ENCODE measurements around the gene C6. TPM values are rescaled to one million over a fixed set of nuclear protein-coding genes. Genes with fewer than 3 reads are reported as not detected.

The C6 gene
- total and polyA plus RNA-seq, 9 of the 15 experiments (the other 6 are each of a cell fraction or from before 2014, with no cell fraction given): 0.09 TPM; not detected in 8

DNA sequence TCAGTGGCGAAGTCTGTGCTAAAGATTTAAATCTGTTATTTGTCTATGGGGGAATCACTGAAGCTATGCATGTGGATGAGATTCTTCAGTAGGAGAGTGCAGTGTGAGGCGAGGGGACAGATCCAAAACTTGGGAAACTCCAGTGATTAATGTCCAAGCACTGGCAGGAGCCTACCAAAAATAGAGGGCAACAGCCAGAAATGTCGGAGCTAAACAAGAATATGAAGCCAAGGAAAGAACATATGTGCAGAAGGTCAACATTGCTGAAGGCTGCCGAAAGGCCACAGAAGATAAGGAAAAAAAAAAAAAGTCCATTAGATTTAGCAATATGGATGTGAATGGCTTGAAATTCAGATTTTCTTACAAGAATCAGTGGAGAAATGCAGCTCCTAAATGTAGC lies 61.8 kb downstream of the C6 start:
- Histone ChIP-seq H3K9ac (ENCODE audit: insufficient read depth in 1 of 2, low read depth in 2 of 2, low read length in 2 of 2) (no peak overlapping the region), H3K79me2 (ENCODE audit: control insufficient read depth, insufficient read depth, low read length) (no peaks in the 10 kb centered on the region), H3K36me3 (ENCODE audit: control insufficient read depth, insufficient read depth, low read length) (no peaks in the 10 kb centered on the region), H3K4me1 (replicated peaks in 1 of 2; ENCODE audit: control insufficient read depth in 2 of 2, insufficient read depth in 2 of 2, low read length in 2 of 2) (no peaks in the 10 kb centered on the region), H3K4me3 (no peak overlapping the region), H3K27me3 (ENCODE audit: control insufficient read depth in 2 of 2, insufficient read depth in 2 of 2, low read length in 2 of 2) (no peaks in the 10 kb centered on the region), H3K27ac (ENCODE audit: extremely low read depth, low read depth, low read length) (no peak overlapping the region), H3K9me1 (ENCODE audit: control insufficient read depth, insufficient read depth, low read length) (no peaks in the 10 kb centered on the region), H4K20me1 (replicated peaks; ENCODE audit: control insufficient read depth, insufficient read depth, low read length) (no peaks in the 10 kb centered on the region), H3K9me3 (replicated peaks; ENCODE audit: control insufficient read depth, insufficient read depth, low read depth, low read length) (no peaks in the 10 kb centered on the region), H2AFZ (ENCODE audit: low read depth, low read length) (no peak overlapping the region), H3K4me2 (ENCODE audit: insufficient read depth, low read length) (no peak overlapping the region)
- in situ Hi-C loops (cut with MboI): no loop called here
- BruUV-seq (replicated peaks): no TSS peak
- FAIRE-seq: no peak
- ChIA-PET CTCF (ENCODE audit: low intra/inter-chr PET ratio) (no interaction called here), POLR2A (no interaction called here)
- no peak for TF ChIP-seq NFRKB (IDR thresholded peaks at IDR 0.05; ENCODE audit: low read depth)
- no peak for TF ChIP-seq HNRNPL (IDR thresholded peaks at IDR 0.05; ENCODE audit: low read depth, low read length)
- no peak for TF ChIP-seq ZNF408 (CRISPR knock-in tag; IDR thresholded peaks at IDR 0.05; ENCODE audit: low read depth)
- no peak for TF ChIP-seq FOXA3 (CRISPR knock-in tag; conservative IDR thresholded peaks at IDR 0.05 in 1 of 2, IDR thresholded peaks at IDR 0.05 in 1 of 2)
- TF ChIP-seq ZC3H4 (CRISPR knock-in tag; IDR thresholded peaks at IDR 0.05; ENCODE audit: borderline replicate concordance): no peak
- no peak for TF ChIP-seq MYC (IDR thresholded peaks at IDR 0.05; ENCODE audit: low read depth, low read length)
- no peak for TF ChIP-seq MYC (CRISPR knock-in tag; IDR thresholded peaks at IDR 0.05; ENCODE audit: borderline replicate concordance, low read depth)
- TF ChIP-seq FOXK2 (conservative IDR thresholded peaks at IDR 0.05 in 1 of 2, IDR thresholded peaks at IDR 0.05 in 1 of 2; ENCODE audit: low read depth in 2 of 2): no peak
- no peak for TF ChIP-seq BCOR (IDR thresholded peaks at IDR 0.05)
- TF ChIP-seq BDP1 (IDR thresholded peaks at IDR 0.05; ENCODE audit: insufficient read depth, insufficient read length): no peak
- TF ChIP-seq CCAR2 (IDR thresholded peaks at IDR 0.05; ENCODE audit: low read depth, low read length): no peak
- 0% methylated on average over 4 of the region's 4 CpGs for WGBS (ENCODE audit: insufficient coverage, low coverage, missing lambda C conversion rate)
- intact Hi-C loops (cut with micrococcal nuclease): no loop called here
- no peak for DNase-seq (ENCODE audit: extremely low read depth in 1 of 4, low spot score in 3 of 4)
- no peak for ATAC-seq
